GM21390 (cell line): ENCODE results near the gene FGF16.
"Not testable (repeated sequence)": the region's sequence is repeated elsewhere in the genome, so short reads cannot be mapped to it uniquely, and the experiment has no call there.

ENCODE experiments used
- ATAC-seq: cut with Tn5 transposase; IDR thresholded peaks from one replicate; pipeline ENCODE4 v1.9.1; 2021; ENCODE audit not compliant: unreplicated experiment

Gene FGF16

GRCh38 chrX:77446908-77447652 lies at the start of gene FGF16:
Gene FGF16 (plus strand): TSS chrX:77447389. CDS start chrX:77447675, 286 bp downstream.
- ATAC-seq: no peak

- ATAC-seq: no peak
Observed at GRCh38 chrX:77398330-77398954, 48.7 kb upstream of the FGF16 start.

GRCh38 chrX:77404419-77404818 lies 42.8 kb upstream of the FGF16 start:
- ATAC-seq: no peak

- ATAC-seq: not testable (repeated sequence)
Observed at GRCh38 chrX:77407821-77408220, 39.4 kb upstream of the FGF16 start.

- no peak for ATAC-seq
Observed at GRCh38 chrX:77412631-77413030, 34.6 kb upstream of the FGF16 start.

GRCh38 chrX:77415161-77415560 lies 32.0 kb upstream of the FGF16 start:
- no peak for ATAC-seq

- ATAC-seq: no peak
Observed at GRCh38 chrX:77415882-77416281, 31.3 kb upstream of the FGF16 start.

- no peak for ATAC-seq
Observed at GRCh38 chrX:77422891-77423648, 24.1 kb upstream of the FGF16 start.

GRCh38 chrX:77426811-77427210 lies 20.4 kb upstream of the FGF16 start:
- no peak for ATAC-seq

- no peak for ATAC-seq
Observed at GRCh38 chrX:77427611-77428010, 19.6 kb upstream of the FGF16 start.

GRCh38 chrX:77428551-77428950 lies 18.6 kb upstream of the FGF16 start:
- no peak for ATAC-seq

GRCh38 chrX:77431227-77431626 lies 16.0 kb upstream of the FGF16 start:
- ATAC-seq: no peak

- no peak for ATAC-seq
Observed at GRCh38 chrX:77433001-77433400, 14.2 kb upstream of the FGF16 start.

GRCh38 chrX:77434962-77435361 lies 12.2 kb upstream of the FGF16 start:
- ATAC-seq: no peak

GRCh38 chrX:77436271-77436670 lies 10.9 kb upstream of the FGF16 start:
- no peak for ATAC-seq

- no peak for ATAC-seq
Observed at GRCh38 chrX:77436682-77437081, 10.5 kb upstream of the FGF16 start.

GRCh38 chrX:77440330-77440729 lies 6.9 kb upstream of the FGF16 start:
- ATAC-seq: no peak

- ATAC-seq: no peak
Observed at GRCh38 chrX:77441033-77441432, 6.2 kb upstream of the FGF16 start.

GRCh38 chrX:77441479-77441878 lies 5.7 kb upstream of the FGF16 start:
- ATAC-seq: no peak

- no peak for ATAC-seq
Observed at GRCh38 chrX:77442728-77443127, 4.5 kb upstream of the FGF16 start.

GRCh38 chrX:77444075-77444474 lies 3.1 kb upstream of the FGF16 start:
- no peak for ATAC-seq

- ATAC-seq: no peak
Observed at GRCh38 chrX:77444545-77444944, 2.6 kb upstream of the FGF16 start.
